Heart left ventricle (tissue), 13 donors: ENCODE measurements around the gene LRRC74B.

Experiments used
- POLR2A ChIP-seq, 2 donors: fragments of 450-650 bp; IDR thresholded peaks; one replicate each; pipeline ENCODE4 v1.6.1; 2017; ENCODE audit warnings: antibody characterized with exemption in 2 of 2, mild to moderate bottlenecking in 2 of 2, moderate library complexity in 2 of 2
- TF ChIP-seq, protein P1 (sequence below), 12 donors: fragments of 200-600 bp; sonication (generic) in 4 of 12; IDR thresholded peaks; one replicate each; pipeline versions ENCODE4 v1.5.0 to v1.8.0; 2018 to 2022; ENCODE audit warnings: antibody characterized with exemption in 12 of 12, mild to moderate bottlenecking in 5 of 12
- donor health status: ischemic (EF 13 %, LVEDD 7.1; RV severe dilation, severe dysfunction).
- donor health status: DM: no; HTN: yes; CAD: no.
- donor health status: DM: no; HTN: no; CAD: no.
- donor health status: ischemic (EF 25% LVEDD 6.9; RV normal size, moderate dysfunction).
- donor health status: ischemic (EF 25% LVEDD 5.7; RV mildly dilated, moderate dysfunction).
- donor health status: ischemic (EF 35%, LVEDD 5.7; RV mildly dilated, moderate dysfunction).
- donor health status: nonischemic (EF 11% LVEDD 7.7; RV severe dilation, severe dysfunction).
- donor health status: DM: yes; HTN: yes; CAD: no.
- donor health status: PGD.
- donor health status: ischemic (EF 29% LVEDD 5.4; RV normal size, mild dysfunction).
- donor health status: nonischemic (EF 23%, LVEDD 6.1; RV moderate dilation, normal function).

DNA sequence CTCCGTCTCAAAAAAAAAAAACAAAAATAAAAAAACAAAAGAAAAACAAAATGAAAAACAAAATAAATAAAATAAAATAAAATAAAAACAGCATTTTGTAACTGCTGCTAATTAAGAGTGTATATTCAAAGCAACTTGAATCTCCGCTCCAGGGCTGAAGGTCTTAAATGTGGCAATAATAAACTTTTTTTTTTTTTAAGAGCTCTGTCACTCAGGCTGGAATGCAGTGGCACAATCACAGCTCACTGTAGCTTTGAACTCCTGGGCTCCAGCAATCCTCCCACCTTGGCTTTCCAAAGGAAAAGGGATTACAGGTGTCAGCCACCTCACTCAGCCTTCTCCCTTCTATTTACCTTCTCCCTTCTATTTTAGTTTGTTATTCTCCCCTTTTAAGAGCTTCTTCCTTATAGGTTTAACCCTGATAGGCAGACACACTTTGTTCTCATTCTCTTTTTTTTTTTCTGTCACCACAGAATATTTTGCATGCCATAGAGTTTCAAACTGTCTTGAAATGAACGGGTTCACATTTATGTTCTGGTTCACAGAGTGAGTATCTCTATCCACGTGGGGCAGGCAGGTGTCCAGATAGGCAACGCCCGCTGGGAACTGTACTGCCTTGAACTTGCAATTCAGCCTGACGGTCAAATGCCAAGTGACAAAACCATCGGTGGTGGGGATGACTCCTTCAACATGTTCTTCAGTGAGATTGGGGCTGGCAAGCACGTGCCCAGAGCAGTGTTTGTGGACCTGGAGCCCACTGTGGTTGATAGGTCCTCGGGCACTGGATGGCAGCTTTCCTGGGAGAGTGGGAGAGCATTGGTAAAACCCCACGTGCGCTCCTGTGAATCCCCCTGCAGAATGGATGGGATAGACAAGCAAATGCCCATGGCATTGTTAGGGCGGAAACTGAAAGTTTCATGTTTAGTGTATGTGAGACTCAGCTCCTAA, 19.4 kb downstream of the LRRC74B start:
- no peak for TF ChIP-seq POLR2A (IDR thresholded peaks at IDR 0.05)
- TF ChIP-seq, protein P1, sequence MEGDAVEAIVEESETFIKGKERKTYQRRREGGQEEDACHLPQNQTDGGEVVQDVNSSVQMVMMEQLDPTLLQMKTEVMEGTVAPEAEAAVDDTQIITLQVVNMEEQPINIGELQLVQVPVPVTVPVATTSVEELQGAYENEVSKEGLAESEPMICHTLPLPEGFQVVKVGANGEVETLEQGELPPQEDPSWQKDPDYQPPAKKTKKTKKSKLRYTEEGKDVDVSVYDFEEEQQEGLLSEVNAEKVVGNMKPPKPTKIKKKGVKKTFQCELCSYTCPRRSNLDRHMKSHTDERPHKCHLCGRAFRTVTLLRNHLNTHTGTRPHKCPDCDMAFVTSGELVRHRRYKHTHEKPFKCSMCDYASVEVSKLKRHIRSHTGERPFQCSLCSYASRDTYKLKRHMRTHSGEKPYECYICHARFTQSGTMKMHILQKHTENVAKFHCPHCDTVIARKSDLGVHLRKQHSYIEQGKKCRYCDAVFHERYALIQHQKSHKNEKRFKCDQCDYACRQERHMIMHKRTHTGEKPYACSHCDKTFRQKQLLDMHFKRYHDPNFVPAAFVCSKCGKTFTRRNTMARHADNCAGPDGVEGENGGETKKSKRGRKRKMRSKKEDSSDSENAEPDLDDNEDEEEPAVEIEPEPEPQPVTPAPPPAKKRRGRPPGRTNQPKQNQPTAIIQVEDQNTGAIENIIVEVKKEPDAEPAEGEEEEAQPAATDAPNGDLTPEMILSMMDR (IDR thresholded peaks at IDR 0.05) = no peak
